GM19463 (cell line): Measurements from ENCODE around the gene ARCN1.

Source experiments
- ATAC-seq: cut with Tn5 transposase; IDR thresholded peaks from one replicate; pipeline ENCODE4 v1.9.1; 2021; ENCODE audit warnings: mild to moderate bottlenecking, moderate library complexity; ENCODE audit not compliant: unreplicated experiment

Gene ARCN1

GRCh38 chr11:118619444-118620197, 47.4 kb downstream of the ARCN1 start:
- no peak for ATAC-seq

- ATAC-seq: no peak
These were observed 48.4 kb downstream of the ARCN1 start for GRCh38 chr11:118620529-118621070.

GRCh38 chr11:118621071-118621783, 49.0 kb downstream of the ARCN1 start:
- no peak for ATAC-seq

GRCh38 chr11:118621784-118622375, 49.7 kb downstream of the ARCN1 start:
- ATAC-seq: no peak

GRCh38 chr11:118622376-118623268, 50.4 kb downstream of the ARCN1 start:
- no peak for ATAC-seq

GRCh38 chr11:118623269-118623655, 51.1 kb downstream of the ARCN1 start:
- ATAC-seq: no peak

GRCh38 chr11:118625036-118625690, 53.0 kb downstream of the ARCN1 start:
- no peak for ATAC-seq

GRCh38 chr11:118625976-118626375, 53.8 kb downstream of the ARCN1 start:
- ATAC-seq: no peak

GRCh38 chr11:118627566-118627965, 55.4 kb downstream of the ARCN1 start:
- ATAC-seq: no peak

GRCh38 chr11:118628031-118628430, 55.8 kb downstream of the ARCN1 start:
- no peak for ATAC-seq

- ATAC-seq: no peak
These were observed 56.2 kb downstream of the ARCN1 start for GRCh38 chr11:118628432-118628831.

- no peak for ATAC-seq
These were observed 56.8 kb downstream of the ARCN1 start for GRCh38 chr11:118628861-118629549.

- no peak for ATAC-seq
These were observed 57.8 kb downstream of the ARCN1 start for GRCh38 chr11:118629761-118630661.

GRCh38 chr11:118631142-118631909, 59.1 kb downstream of the ARCN1 start:
- ATAC-seq: no peak

GRCh38 chr11:118632577-118633318, 60.5 kb downstream of the ARCN1 start:
- no peak for ATAC-seq

- no peak for ATAC-seq
These were observed 61.1 kb downstream of the ARCN1 start for GRCh38 chr11:118633319-118633690.

- ATAC-seq: no peak
These were observed 61.8 kb downstream of the ARCN1 start for GRCh38 chr11:118633979-118634378.
